WTC11 (cell line): ENCODE data around the gene GCFC2. TPM values are rescaled to one million over a fixed set of nuclear protein-coding genes. Genes with fewer than 3 reads are reported as not detected.

Experiments
- ATAC-seq: fragments of 200-7000 bp; cut with Tn5 transposase; 2 replicates; pipeline ENCODE4 v1.10.0; 2021; ENCODE audit warnings: mild to moderate bottlenecking, moderate library complexity
- CTCF ChIA-PET: fragments of 300-600 bp; sonication (Branson Sonifier 250); formaldehyde crosslinking; loops from one replicate; lab custom pipeline; 2021; ENCODE audit warnings: antibody characterized with exemption; lab: Charles Lee
- POLR2A ChIA-PET: fragments of 350-600 bp; sonication (Branson Sonifier 250); formaldehyde crosslinking; loops from one replicate; lab custom pipeline; 2021; ENCODE audit warnings: antibody characterized with exemption; lab: Charles Lee
- DNase-seq: peaks from one replicate; pipeline ENCODE4 v3.0.0; 2021; ENCODE audit warnings: low spot score
- H3K27ac Mint-ChIP-seq: 2 replicates; pipeline ENCODE4 v1.8.0; 2021; ENCODE audit warnings: mixed read lengths
- H3K27me3 Mint-ChIP-seq: 2 replicates; pipeline ENCODE4 v1.8.0; 2021; ENCODE audit warnings: low read depth, mild to moderate bottlenecking, moderate library complexity, mixed read lengths
- H3K36me3 Mint-ChIP-seq: 2 replicates; pipeline ENCODE4 v1.8.0; 2021; ENCODE audit warnings: mixed read lengths
- H3K4me1 Mint-ChIP-seq: 2 replicates; pipeline ENCODE4 v1.8.0; 2022; ENCODE audit warnings: mixed read lengths
- H3K4me3 Mint-ChIP-seq: 2 replicates; pipeline ENCODE4 v1.8.0; 2021; ENCODE audit warnings: mild to moderate bottlenecking, moderate library complexity, mixed read lengths
- H3K9me3 Mint-ChIP-seq: 2 replicates; pipeline ENCODE4 v1.8.0; 2021; ENCODE audit warnings: mixed read lengths
- AFF4 ChIP-seq: sonication (generic); formaldehyde crosslinking; IDR thresholded peaks from 2 replicates; pipeline ENCODE4 v1.8.1; 2023; ENCODE audit warnings: mild to moderate bottlenecking, missing genetic modification reagents, borderline replicate concordance
- CDX4 ChIP-seq: fragments of 250-450 bp; sonication (Bioruptor Pico); IDR thresholded peaks from 2 replicates; pipeline ENCODE4 v1.9.0; 2021; ENCODE audit warnings: moderate library complexity, mild to moderate bottlenecking, inconsistent platforms, borderline replicate concordance
- GRHL2 ChIP-seq: fragments of 250-450 bp; sonication (Bioruptor Pico); IDR thresholded peaks from 2 replicates; pipeline ENCODE4 v1.8.0; 2022; ENCODE audit warnings: mild to moderate bottlenecking, moderate library complexity; ENCODE audit not compliant: insufficient replicate concordance, severe bottlenecking
- JAZF1 ChIP-seq: fragments of 250-450 bp; sonication (Bioruptor Pico); IDR thresholded peaks from 2 replicates; pipeline ENCODE4 v1.9.0; 2021; ENCODE audit warnings: moderate library complexity, mild to moderate bottlenecking, inconsistent platforms
- MXD4 ChIP-seq: fragments of 250-450 bp; sonication (Bioruptor Pico); IDR thresholded peaks from 2 replicates; pipeline ENCODE4 v1.8.0; 2021; ENCODE audit warnings: mild to moderate bottlenecking, moderate library complexity, borderline replicate concordance
- NR1H2 ChIP-seq: sonication (generic); formaldehyde crosslinking; IDR thresholded peaks from 2 replicates; pipeline ENCODE4 v1.9.0; 2021; ENCODE audit warnings: mild to moderate bottlenecking, moderate library complexity, missing genetic modification reagents
- STAT6 ChIP-seq: sonication (generic); formaldehyde crosslinking; conservative IDR thresholded peaks from 2 replicates; pipeline ENCODE4 v1.8.1; 2023; ENCODE audit warnings: mild to moderate bottlenecking, low read depth, missing genetic modification reagents, moderate library complexity
- TP53 ChIP-seq: sonication (generic); formaldehyde crosslinking; IDR thresholded peaks from 2 replicates; pipeline ENCODE4 v1.8.1; 2023; ENCODE audit warnings: mild to moderate bottlenecking, missing genetic modification reagents
- ZNF219 ChIP-seq: sonication (generic); formaldehyde crosslinking; IDR thresholded peaks from 2 replicates; pipeline ENCODE4 v1.8.0; 2023; ENCODE audit warnings: missing genetic modification reagents, mild to moderate bottlenecking, borderline replicate concordance
- ZNF512 ChIP-seq: sonication (generic); formaldehyde crosslinking; IDR thresholded peaks from 2 replicates; pipeline ENCODE4 v1.8.1; 2022; ENCODE audit warnings: missing genetic modification reagents, borderline replicate concordance
- total RNA-seq: library from RNA; stranded (reverse); gene quantifications from 3 replicates; pipeline ENCODE4 v1.2.3, GENCODE V29; 2021

Gene GCFC2
- total RNA-seq, 1 experiment from 2014 or later: 14.4 TPM

GRCh38 chr2:75614162-75614651 is 96.5 kb downstream of the GCFC2 start:
- Mint-ChIP-seq H3K36me3 (no peaks in the 10 kb centered on the region), H3K27me3 (peaks cover 8% of the 10 kb centered on the region), H3K27ac (no peak overlapping the region), H3K9me3 (peaks cover 16% of the 10 kb centered on the region), H3K4me1 (no peaks in the 10 kb centered on the region), H3K4me3 (no peak overlapping the region)
- TF ChIP-seq ZNF219 (no peak), ZNF512 (CRISPR knock-in tag) (no peak), GRHL2 (CRISPR knock-in tag) (no peak)
- ATAC-seq (no peak), DNase-seq (no peak)
- CTCF ChIA-PET: interaction anchor here (1.7 kb wide), 1 partner anchor 14 kb away, joined by 5 read pairs; no protein-coding TSS in a partner anchor
- POLR2A ChIA-PET: no interaction called here

- ChIA-PET CTCF (interaction anchor here (1.7 kb wide), 1 partner anchor 15 kb away, joined by 5 read pairs; no protein-coding TSS in a partner anchor), POLR2A (no interaction called here)
- Mint-ChIP-seq H3K9me3 (peaks cover 15% of the 10 kb centered on the region), H3K4me3 (no peak overlapping the region), H3K4me1 (peaks cover 6% of the 10 kb centered on the region), H3K27ac (no peak overlapping the region), H3K36me3 (no peaks in the 10 kb centered on the region), H3K27me3 (peaks cover 11% of the 10 kb centered on the region)
- ATAC-seq (no peak), DNase-seq (no peak)
- TF ChIP-seq AFF4 (CRISPR knock-in tag) (no peak), NR1H2 (CRISPR knock-in tag) (no peak), STAT6 (CRISPR knock-in tag) (no peak), TP53 (CRISPR knock-in tag) (no peak), MXD4 (CRISPR knock-in tag) (no peak), CDX4 (CRISPR knock-in tag) (no peak), JAZF1 (CRISPR knock-in tag) (no peak)
These were observed 97.9 kb downstream of the GCFC2 start for GRCh38 chr2:75612862-75613243.

Other genes starting within 250 kb of the GCFC2 start
- gene EVA1A, start 150.0 kb downstream of the GCFC2 start, total RNA-seq: 3.2 to 4.1 TPM (median 3.3 TPM) in 3 replicates
- gene MRPL19, start 64.1 kb downstream of the GCFC2 start, total RNA-seq: 65.8 to 71.3 TPM (median 70.0 TPM) in 3 replicates